Spleen (tissue), 7 donors: Measurements from ENCODE around the gene KIF6.

Source experiments
- CTCF ChIP-seq, 11 experiments: fragments of 200-600 bp in 7 of 11; fragments of 450-650 bp in 4 of 11; sonication (generic) in 4 of 11; IDR thresholded peaks in 8 of 11; conservative IDR thresholded peaks in 3 of 11; 1 replicate in 7 of 11; 2 replicates in 4 of 11; pipeline versions ENCODE4 v1.4.0 to v1.8.0; 2016 to 2021; ENCODE audit warnings: antibody characterized with exemption in 11 of 11, inconsistent platforms in 4 of 11, mild to moderate bottlenecking in 1 of 11
- POLR2A ChIP-seq, 3 donors: fragments of 450-650 bp; IDR thresholded peaks; one replicate each; pipeline ENCODE4 v1.5.1; 2017; ENCODE audit warnings: antibody characterized with exemption in 3 of 3, mild to moderate bottlenecking in 1 of 3
- POLR2AphosphoS5 ChIP-seq, 3 donors: sonication (generic); formaldehyde crosslinking; IDR thresholded peaks; one replicate each; pipeline ENCODE4 v1.5.1; 2017; ENCODE audit warnings: antibody characterized with exemption in 3 of 3
- donor health status: DM: no; HTN: no; CAD: no; lungs with moderate emphysema.
- donor health status: DM: no; HTN: no; CAD: no.
- donor health status: DM: no; HTN: no; CAD: no.

DNA sequence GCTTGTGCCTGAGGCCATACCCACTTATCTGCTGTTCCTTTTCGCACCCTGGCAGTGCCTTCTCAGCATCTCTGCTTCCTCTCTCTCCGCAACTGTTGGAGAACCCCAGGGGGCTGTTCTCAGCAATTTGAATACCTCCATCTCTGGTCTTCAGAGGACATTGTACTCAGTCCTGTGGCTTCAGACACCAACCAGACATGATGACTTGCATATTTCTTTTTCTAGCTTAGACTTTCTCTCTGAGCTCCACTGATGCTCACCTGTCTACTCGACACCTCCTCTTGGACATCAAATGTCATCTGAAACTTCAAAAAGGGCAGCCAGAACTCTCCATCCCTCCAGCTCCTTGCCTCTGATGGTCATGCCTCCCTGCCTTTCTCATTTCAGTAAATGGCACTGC, 383.9 kb downstream of the KIF6 start:
- TF ChIP-seq CTCF (IDR thresholded peaks at IDR 0.05 in 8 of 11, conservative IDR thresholded peaks at IDR 0.05 in 3 of 11) (no peak), POLR2A (IDR thresholded peaks at IDR 0.05) (no peak), POLR2AphosphoS5 (IDR thresholded peaks at IDR 0.05) (no peak)
